ENCODE data around the gene PLCB4. TPM values are rescaled to one million over a fixed set of nuclear protein-coding genes. Genes with fewer than 3 reads are reported as not detected.

Gene PLCB4
- total RNA-seq, 1 donor, result 3.5 TPM

DNA sequence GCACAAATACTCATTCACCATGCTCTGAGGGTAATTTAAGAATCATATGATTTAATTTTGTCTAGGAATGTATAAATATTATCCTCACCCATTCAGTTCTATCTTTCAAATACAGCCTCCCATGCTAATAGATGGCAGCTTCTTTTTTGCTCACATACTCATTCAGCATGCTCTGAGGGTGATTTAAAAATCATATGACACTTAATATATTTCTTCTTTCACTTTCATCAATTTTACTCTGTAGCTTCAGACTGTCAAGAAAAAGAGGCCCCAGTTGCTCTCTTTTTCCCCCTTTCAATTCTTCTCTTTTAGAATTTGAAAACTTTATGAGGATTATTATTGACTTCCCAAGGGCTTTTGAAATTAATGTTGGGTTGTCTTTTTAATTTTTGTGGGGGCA lies 283.9 kb downstream of the PLCB4 start:
- no peak overlapping the region for H3K4me3 ChIP-seq (ENCODE audit: low read depth, low read length)
- DNase-seq (ENCODE audit: low read depth), result no peak
- TF ChIP-seq CTCF (IDR thresholded peaks at IDR 0.05; ENCODE audit: insufficient read depth, low read depth, low read length), result no peak

- DNase-seq (ENCODE audit: low read depth), result no peak
- H3K4me3 ChIP-seq (ENCODE audit: low read depth, low read length), result no peak overlapping the region
- peak; percentile 24 for TF ChIP-seq CTCF (IDR thresholded peaks at IDR 0.05; ENCODE audit: insufficient read depth, low read depth, low read length)
Observed at GRCh38 chr20:9353180-9353915, 284.5 kb downstream of the PLCB4 start.

DNA sequence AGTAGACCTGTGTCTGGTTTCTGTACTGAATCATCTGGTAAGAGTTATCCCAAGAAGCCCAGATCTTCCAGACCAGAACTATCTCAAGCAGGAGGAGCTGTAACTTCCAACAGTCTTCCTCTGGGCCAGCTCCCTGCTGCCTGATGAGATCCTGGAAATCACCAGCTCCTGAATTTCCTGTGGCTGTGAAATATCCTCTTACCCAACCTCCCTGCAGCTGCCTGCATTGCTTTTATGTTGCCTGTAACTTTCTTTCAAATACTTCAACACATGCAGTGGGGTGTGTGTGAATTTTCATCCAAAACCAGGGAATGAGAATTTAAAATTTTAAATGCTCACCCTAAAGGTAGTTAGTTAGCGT lies 285.0 kb downstream of the PLCB4 start:
- TF ChIP-seq CTCF (IDR thresholded peaks at IDR 0.05; ENCODE audit: insufficient read depth, low read depth, low read length), result no peak
- DNase-seq (ENCODE audit: low read depth), result peak; percentile 51
- no peak overlapping the region for H3K4me3 ChIP-seq (ENCODE audit: low read depth, low read length)

DNA sequence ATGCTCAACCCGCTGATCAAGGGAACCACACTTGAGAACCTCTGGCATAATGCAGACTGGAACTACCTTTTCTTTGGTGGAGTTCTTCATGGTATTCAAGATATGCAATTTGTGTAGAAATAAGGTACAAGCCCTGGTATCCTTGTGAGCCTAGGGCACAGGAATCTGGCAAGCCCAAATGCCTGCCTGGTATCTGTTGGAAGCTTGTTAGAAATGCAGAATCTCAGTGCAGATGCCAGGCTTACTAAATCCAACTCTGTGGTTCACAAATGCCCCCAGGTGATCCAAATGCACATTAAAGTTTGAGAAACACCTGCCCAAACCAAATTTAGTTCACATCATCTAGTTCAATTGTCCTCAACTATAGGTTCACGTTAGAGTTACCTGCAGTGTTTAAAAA lies 285.7 kb downstream of the PLCB4 start:
- no peak for DNase-seq (ENCODE audit: low read depth)
- TF ChIP-seq CTCF (IDR thresholded peaks at IDR 0.05; ENCODE audit: insufficient read depth, low read depth, low read length), result no peak
- no peak overlapping the region for H3K4me3 ChIP-seq (ENCODE audit: low read depth, low read length)

- TF ChIP-seq CTCF (IDR thresholded peaks at IDR 0.05; ENCODE audit: insufficient read depth, low read depth, low read length), result no peak
- H3K4me3 ChIP-seq (ENCODE audit: low read depth, low read length), result no peak overlapping the region
- no peak for DNase-seq (ENCODE audit: low read depth)
Observed at GRCh38 chr20:9358001-9358400, 289.1 kb downstream of the PLCB4 start.

GRCh38 chr20:9359561-9360308 lies 290.8 kb downstream of the PLCB4 start:
- peak; percentile 75 for DNase-seq (ENCODE audit: low read depth)
- TF ChIP-seq CTCF (IDR thresholded peaks at IDR 0.05; ENCODE audit: insufficient read depth, low read depth, low read length), result peak; percentile 56
- H3K4me3 ChIP-seq (ENCODE audit: low read depth, low read length), result no peak overlapping the region

All from fibroblast of villous mesenchyme (primary cell).